HEK293 (cell line): Measurements from ENCODE around the gene HOXA6.

ENCODE experiments used
- INSM2 ChIP-seq: fragments of 450-650 bp; formaldehyde crosslinking; IDR thresholded peaks from 2 replicates; pipeline ENCODE4 v1.5.1; 2016; ENCODE audit warnings: missing biosample characterization, missing genetic modification characterization
- MYNN ChIP-seq: fragments of 450-650 bp; formaldehyde crosslinking; IDR thresholded peaks from 2 replicates; pipeline ENCODE4 v1.5.1; 2016; ENCODE audit warnings: missing biosample characterization, missing genetic modification characterization, borderline replicate concordance
- TRIM28 ChIP-seq: IDR thresholded peaks from 2 replicates; pipeline ENCODE4 v1.6.1; 2011; ENCODE audit warnings: low read length, control low read depth, borderline replicate concordance
- ZBTB11 ChIP-seq: fragments of 450-650 bp; formaldehyde crosslinking; conservative IDR thresholded peaks from 2 replicates; pipeline ENCODE4 v1.5.1; 2016; ENCODE audit warnings: low read depth, missing biosample characterization, missing genetic modification characterization
- ZBTB20 ChIP-seq: fragments of 450-650 bp; formaldehyde crosslinking; IDR thresholded peaks from 2 replicates; pipeline ENCODE4 v1.5.1; 2016; ENCODE audit warnings: missing biosample characterization, missing genetic modification characterization
- ZBTB6 ChIP-seq: fragments of 450-650 bp; formaldehyde crosslinking; IDR thresholded peaks from 2 replicates; pipeline ENCODE4 v1.5.1; 2017; ENCODE audit warnings: missing biosample characterization, missing genetic modification characterization
- ZNF146 ChIP-seq: fragments of 450-650 bp; formaldehyde crosslinking; IDR thresholded peaks from 2 replicates; pipeline ENCODE4 v1.5.1; 2016; ENCODE audit warnings: missing biosample characterization, missing genetic modification characterization
- ZNF169 ChIP-seq: fragments of 450-650 bp; formaldehyde crosslinking; IDR thresholded peaks from 2 replicates; pipeline ENCODE4 v1.5.1; 2016; ENCODE audit warnings: missing biosample characterization, missing genetic modification characterization
- ZNF19 ChIP-seq: fragments of 450-650 bp; formaldehyde crosslinking; IDR thresholded peaks from 2 replicates; pipeline ENCODE4; 2016; ENCODE audit warnings: missing biosample characterization, missing genetic modification characterization, low read depth
- ZNF221 ChIP-seq: fragments of 450-650 bp; formaldehyde crosslinking; IDR thresholded peaks from 2 replicates; pipeline ENCODE4 v1.5.1; 2017; ENCODE audit warnings: missing biosample characterization, missing genetic modification characterization, borderline replicate concordance
- ZNF223 ChIP-seq: fragments of 450-650 bp; formaldehyde crosslinking; IDR thresholded peaks from 2 replicates; pipeline ENCODE4 v1.5.1; 2016; ENCODE audit warnings: missing biosample characterization, missing genetic modification characterization
- ZNF311 ChIP-seq: fragments of 450-650 bp; formaldehyde crosslinking; IDR thresholded peaks from 2 replicates; pipeline ENCODE4 v1.5.1; 2017; ENCODE audit warnings: missing biosample characterization, missing genetic modification characterization, borderline replicate concordance
- ZNF658 ChIP-seq: fragments of 450-650 bp; formaldehyde crosslinking; IDR thresholded peaks from 2 replicates; pipeline ENCODE4; 2016; ENCODE audit warnings: missing biosample characterization, missing genetic modification characterization
- ZNF677 ChIP-seq: fragments of 450-650 bp; IDR thresholded peaks from 2 replicates; pipeline ENCODE4 v1.5.0; 2018; ENCODE audit warnings: missing biosample characterization, mild to moderate bottlenecking, missing genetic modification characterization, moderate library complexity
- ZNF768 ChIP-seq: fragments of 450-650 bp; formaldehyde crosslinking; IDR thresholded peaks from 2 replicates; pipeline ENCODE4 v1.5.1; 2018; ENCODE audit warnings: missing biosample characterization, mild to moderate bottlenecking, missing genetic modification characterization
- ZNF792 ChIP-seq: fragments of 450-650 bp; formaldehyde crosslinking; IDR thresholded peaks from 2 replicates; pipeline ENCODE4 v1.5.1; 2016; ENCODE audit warnings: missing biosample characterization, missing genetic modification characterization
- ZNF843 ChIP-seq: fragments of 450-650 bp; formaldehyde crosslinking; IDR thresholded peaks from 2 replicates; pipeline ENCODE4 v1.5.1; 2016; ENCODE audit warnings: missing biosample characterization, missing genetic modification characterization
- ZSCAN18 ChIP-seq: fragments of 450-650 bp; formaldehyde crosslinking; IDR thresholded peaks from 2 replicates; pipeline ENCODE4 v1.5.1; 2016; ENCODE audit warnings: missing biosample characterization, missing genetic modification characterization
- ZSCAN5A ChIP-seq: fragments of 450-650 bp; formaldehyde crosslinking; IDR thresholded peaks from 2 replicates; pipeline ENCODE4 v1.5.1; 2016; ENCODE audit warnings: missing biosample characterization, missing genetic modification characterization
- TF ChIP-seq, protein P1 (sequence below): fragments of 450-650 bp; formaldehyde crosslinking; IDR thresholded peaks from 2 replicates; pipeline ENCODE4 v1.5.1; 2016; ENCODE audit warnings: missing biosample characterization, missing genetic modification characterization
- TF ChIP-seq, protein P2 (sequence below): fragments of 450-650 bp; formaldehyde crosslinking; IDR thresholded peaks from 2 replicates; pipeline ENCODE4 v1.5.1; 2016; ENCODE audit warnings: missing biosample characterization, missing genetic modification characterization, low read depth
- TF ChIP-seq, protein P3 (sequence below): fragments of 450-650 bp; formaldehyde crosslinking; IDR thresholded peaks from 2 replicates; pipeline ENCODE4 v1.5.1; 2016; ENCODE audit warnings: missing biosample characterization, missing genetic modification characterization

The HOXA6 gene

DNA sequence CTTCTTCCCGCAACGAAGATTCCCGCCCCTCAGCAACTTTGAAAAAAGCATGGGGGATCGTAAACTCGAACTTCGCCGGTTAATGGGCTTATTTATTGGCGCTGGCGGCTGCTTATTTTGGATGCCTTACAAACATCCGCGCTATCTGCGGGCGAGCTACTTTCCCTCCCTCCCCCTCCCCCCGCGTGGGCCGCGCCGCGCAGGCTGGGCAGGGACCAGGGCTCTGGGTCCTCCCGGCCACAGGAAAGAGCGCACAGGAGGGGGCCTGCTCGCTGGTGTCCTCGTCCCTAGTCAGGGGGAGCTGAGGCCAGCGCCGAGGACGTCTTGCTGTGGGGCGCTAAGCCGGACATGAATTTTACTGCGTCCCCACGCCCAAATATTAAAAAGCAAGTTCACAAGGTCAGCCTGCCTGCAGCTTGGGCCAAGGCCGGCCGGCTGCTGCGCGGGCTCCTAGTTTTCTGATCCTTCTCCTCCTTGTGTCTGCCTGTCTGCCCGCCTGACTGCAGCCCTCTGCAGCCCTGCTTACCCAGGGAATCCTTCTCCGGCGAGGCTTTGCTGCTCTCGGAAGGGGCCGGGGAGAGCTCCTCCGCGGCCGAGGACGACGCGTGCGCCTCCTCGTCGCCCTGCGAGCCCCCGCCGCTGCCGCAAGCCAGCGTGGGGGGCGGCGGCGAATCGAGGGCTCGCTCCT, 25.4 kb upstream of the HOXA6 start (continued):
- TF ChIP-seq, protein P1, sequence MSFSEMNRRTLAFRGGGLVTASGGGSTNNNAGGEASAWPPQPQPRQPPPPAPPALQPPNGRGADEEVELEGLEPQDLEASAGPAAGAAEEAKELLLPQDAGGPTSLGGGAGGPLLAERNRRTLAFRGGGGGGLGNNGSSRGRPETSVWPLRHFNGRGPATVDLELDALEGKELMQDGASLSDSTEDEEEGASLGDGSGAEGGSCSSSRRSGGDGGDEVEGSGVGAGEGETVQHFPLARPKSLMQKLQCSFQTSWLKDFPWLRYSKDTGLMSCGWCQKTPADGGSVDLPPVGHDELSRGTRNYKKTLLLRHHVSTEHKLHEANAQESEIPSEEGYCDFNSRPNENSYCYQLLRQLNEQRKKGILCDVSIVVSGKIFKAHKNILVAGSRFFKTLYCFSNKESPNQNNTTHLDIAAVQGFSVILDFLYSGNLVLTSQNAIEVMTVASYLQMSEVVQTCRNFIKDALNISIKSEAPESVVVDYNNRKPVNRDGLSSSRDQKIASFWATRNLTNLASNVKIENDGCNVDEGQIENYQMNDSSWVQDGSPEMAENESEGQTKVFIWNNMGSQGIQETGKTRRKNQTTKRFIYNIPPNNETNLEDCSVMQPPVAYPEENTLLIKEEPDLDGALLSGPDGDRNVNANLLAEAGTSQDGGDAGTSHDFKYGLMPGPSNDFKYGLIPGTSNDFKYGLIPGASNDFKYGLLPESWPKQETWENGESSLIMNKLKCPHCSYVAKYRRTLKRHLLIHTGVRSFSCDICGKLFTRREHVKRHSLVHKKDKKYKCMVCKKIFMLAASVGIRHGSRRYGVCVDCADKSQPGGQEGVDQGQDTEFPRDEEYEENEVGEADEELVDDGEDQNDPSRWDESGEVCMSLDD (tag by site-specific recombination), result no peak
- TF ChIP-seq, protein P2, sequence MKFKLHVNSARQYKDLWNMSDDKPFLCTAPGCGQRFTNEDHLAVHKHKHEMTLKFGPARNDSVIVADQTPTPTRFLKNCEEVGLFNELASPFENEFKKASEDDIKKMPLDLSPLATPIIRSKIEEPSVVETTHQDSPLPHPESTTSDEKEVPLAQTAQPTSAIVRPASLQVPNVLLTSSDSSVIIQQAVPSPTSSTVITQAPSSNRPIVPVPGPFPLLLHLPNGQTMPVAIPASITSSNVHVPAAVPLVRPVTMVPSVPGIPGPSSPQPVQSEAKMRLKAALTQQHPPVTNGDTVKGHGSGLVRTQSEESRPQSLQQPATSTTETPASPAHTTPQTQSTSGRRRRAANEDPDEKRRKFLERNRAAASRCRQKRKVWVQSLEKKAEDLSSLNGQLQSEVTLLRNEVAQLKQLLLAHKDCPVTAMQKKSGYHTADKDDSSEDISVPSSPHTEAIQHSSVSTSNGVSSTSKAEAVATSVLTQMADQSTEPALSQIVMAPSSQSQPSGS (tag by site-specific recombination), result no peak
- no peak for TF ChIP-seq ZNF658 (tag by site-specific recombination)
- no peak for TF ChIP-seq ZBTB20 (tag by site-specific recombination)
- peak; percentile 30; the same call in 1 of the 2 replicates for TF ChIP-seq ZBTB11 (tag by site-specific recombination)
- no peak for TF ChIP-seq INSM2 (tag by site-specific recombination)
- TF ChIP-seq ZNF221 (tag by site-specific recombination), result no peak
- TF ChIP-seq ZNF768 (tag by site-specific recombination), result no peak
- TF ChIP-seq ZBTB6 (tag by site-specific recombination), result no peak
- no peak for TF ChIP-seq ZNF19 (tag by site-specific recombination)
- no peak for TF ChIP-seq ZNF311 (tag by site-specific recombination)
- TF ChIP-seq ZNF169 (tag by site-specific recombination), result no peak
- TF ChIP-seq ZNF146 (tag by site-specific recombination), result no peak
- TF ChIP-seq, protein P3, sequence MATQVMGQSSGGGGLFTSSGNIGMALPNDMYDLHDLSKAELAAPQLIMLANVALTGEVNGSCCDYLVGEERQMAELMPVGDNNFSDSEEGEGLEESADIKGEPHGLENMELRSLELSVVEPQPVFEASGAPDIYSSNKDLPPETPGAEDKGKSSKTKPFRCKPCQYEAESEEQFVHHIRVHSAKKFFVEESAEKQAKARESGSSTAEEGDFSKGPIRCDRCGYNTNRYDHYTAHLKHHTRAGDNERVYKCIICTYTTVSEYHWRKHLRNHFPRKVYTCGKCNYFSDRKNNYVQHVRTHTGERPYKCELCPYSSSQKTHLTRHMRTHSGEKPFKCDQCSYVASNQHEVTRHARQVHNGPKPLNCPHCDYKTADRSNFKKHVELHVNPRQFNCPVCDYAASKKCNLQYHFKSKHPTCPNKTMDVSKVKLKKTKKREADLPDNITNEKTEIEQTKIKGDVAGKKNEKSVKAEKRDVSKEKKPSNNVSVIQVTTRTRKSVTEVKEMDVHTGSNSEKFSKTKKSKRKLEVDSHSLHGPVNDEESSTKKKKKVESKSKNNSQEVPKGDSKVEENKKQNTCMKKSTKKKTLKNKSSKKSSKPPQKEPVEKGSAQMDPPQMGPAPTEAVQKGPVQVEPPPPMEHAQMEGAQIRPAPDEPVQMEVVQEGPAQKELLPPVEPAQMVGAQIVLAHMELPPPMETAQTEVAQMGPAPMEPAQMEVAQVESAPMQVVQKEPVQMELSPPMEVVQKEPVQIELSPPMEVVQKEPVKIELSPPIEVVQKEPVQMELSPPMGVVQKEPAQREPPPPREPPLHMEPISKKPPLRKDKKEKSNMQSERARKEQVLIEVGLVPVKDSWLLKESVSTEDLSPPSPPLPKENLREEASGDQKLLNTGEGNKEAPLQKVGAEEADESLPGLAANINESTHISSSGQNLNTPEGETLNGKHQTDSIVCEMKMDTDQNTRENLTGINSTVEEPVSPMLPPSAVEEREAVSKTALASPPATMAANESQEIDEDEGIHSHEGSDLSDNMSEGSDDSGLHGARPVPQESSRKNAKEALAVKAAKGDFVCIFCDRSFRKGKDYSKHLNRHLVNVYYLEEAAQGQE (tag by site-specific recombination), result no peak
- TF ChIP-seq ZSCAN18 (tag by site-specific recombination), result no peak
- TF ChIP-seq ZNF677 (tag by site-specific recombination), result no peak
- no peak for TF ChIP-seq ZNF223
- peak; percentile 84; the same call in 1 of the 2 replicates for TF ChIP-seq ZNF843 (tag by site-specific recombination)
- no peak for TF ChIP-seq ZNF792 (tag by site-specific recombination)
- no peak for TF ChIP-seq TRIM28
- TF ChIP-seq MYNN (tag by site-specific recombination), result no peak
- TF ChIP-seq ZSCAN5A (tag by site-specific recombination), result no peak
